Aorta (tissue), 5 donors: ENCODE results near the gene MVB12B. TPM values are rescaled to one million over a fixed set of nuclear protein-coding genes. Genes with fewer than 3 reads are reported as not detected.

Experiments used
- ATAC-seq: fragments of 200-7000 bp; cut with Tn5 transposase; one replicate; pipeline ENCODE4 v1.9.1; 2022; ENCODE audit warnings: moderate library complexity; ENCODE audit not compliant: low FRiP score
- DNase-seq, 2 donors: peaks; one replicate each; pipeline ENCODE4 v3.0.0-alpha.2; 2020
- H3K27ac ChIP-seq, 2 donors: one replicate each; pipeline ENCODE4 v1.5.1; 2013; ENCODE audit warnings: low read length in 2 of 2, mild to moderate bottlenecking in 2 of 2, moderate library complexity in 2 of 2, control low read depth in 1 of 2, inconsistent platforms in 1 of 2, low read depth in 1 of 2
- H3K27me3 ChIP-seq, 2 donors: one replicate each; pipeline ENCODE4 v1.6.1; 2013; ENCODE audit warnings: control low read depth in 1 of 2, low read length in 1 of 2, mild to moderate bottlenecking in 1 of 2, moderate library complexity in 1 of 2; ENCODE audit not compliant: insufficient read depth in 2 of 2, control insufficient read depth in 1 of 2
- H3K36me3 ChIP-seq, 2 donors: one replicate each; pipeline ENCODE4 v1.6.1; 2013; ENCODE audit warnings: control low read depth in 1 of 2, low read length in 1 of 2, mild to moderate bottlenecking in 1 of 2; ENCODE audit not compliant: insufficient read depth in 2 of 2, control insufficient read depth in 1 of 2
- H3K4me1 ChIP-seq, 2 donors: one replicate each; pipeline ENCODE4 v1.6.1; 2013; ENCODE audit warnings: low read length in 2 of 2, control low read depth in 1 of 2, mild to moderate bottlenecking in 1 of 2, moderate library complexity in 1 of 2; ENCODE audit not compliant: insufficient read depth in 2 of 2, control insufficient read depth in 1 of 2
- H3K4me3 ChIP-seq, 2 donors: one replicate each; pipeline ENCODE4 v1.5.1; 2013; ENCODE audit warnings: low read length in 2 of 2, control low read depth in 1 of 2, mild to moderate bottlenecking in 1 of 2
- H3K9me3 ChIP-seq: one replicate; pipeline ENCODE4 v1.6.1; 2013; ENCODE audit warnings: mild to moderate bottlenecking, low read length; ENCODE audit not compliant: control insufficient read depth
- WGBS, 2 donors: extraction: QIAGEN DNeasy Blood & Tissue Kit; methylation state at CpG; one replicate each; pipeline ENCODE4 v1.1.7; 2013; 5-methylcytosine and 5-hydroxymethylcytosine counted together
- intact Hi-C, 2 donors: fragments of 100-400 bp; cut with DNase I; formaldehyde crosslinking; loops; one replicate each; pipeline versions ENCODE4 v1.14.2 to v1.15.0; 2022
- polyA plus RNA-seq, 2 donors: library from polyadenylated mRNA; stranded (reverse); fragments of 200-250 nt; gene quantifications; one replicate each; pipeline ENCODE4 v1.2.3, GENCODE V29; 2013
- total RNA-seq, 2 donors: library from RNA; stranded (reverse); fragmentation: NEBNext Ultra II Directional; extraction: Animal tissue kit (Norgen Biotek cat#: 25700); gene quantifications; one replicate each; pipeline ENCODE4 v1.2.1, GENCODE V29; 2021
- donor health status: healthy with polysubstance abuse.
- donor health status: Bipolar disorder and iron deficiency.
- donor health status: DM: no; HTN: no; CAD: no.
- donor health status: DM: no; HTN: no; CAD: no.
- donor health status: DM: yes; HTN: yes; CAD: no.

Gene MVB12B
- total and polyA plus RNA-seq, 4 donors: 2.0 to 25.5 (median 9.5) TPM

DNA sequence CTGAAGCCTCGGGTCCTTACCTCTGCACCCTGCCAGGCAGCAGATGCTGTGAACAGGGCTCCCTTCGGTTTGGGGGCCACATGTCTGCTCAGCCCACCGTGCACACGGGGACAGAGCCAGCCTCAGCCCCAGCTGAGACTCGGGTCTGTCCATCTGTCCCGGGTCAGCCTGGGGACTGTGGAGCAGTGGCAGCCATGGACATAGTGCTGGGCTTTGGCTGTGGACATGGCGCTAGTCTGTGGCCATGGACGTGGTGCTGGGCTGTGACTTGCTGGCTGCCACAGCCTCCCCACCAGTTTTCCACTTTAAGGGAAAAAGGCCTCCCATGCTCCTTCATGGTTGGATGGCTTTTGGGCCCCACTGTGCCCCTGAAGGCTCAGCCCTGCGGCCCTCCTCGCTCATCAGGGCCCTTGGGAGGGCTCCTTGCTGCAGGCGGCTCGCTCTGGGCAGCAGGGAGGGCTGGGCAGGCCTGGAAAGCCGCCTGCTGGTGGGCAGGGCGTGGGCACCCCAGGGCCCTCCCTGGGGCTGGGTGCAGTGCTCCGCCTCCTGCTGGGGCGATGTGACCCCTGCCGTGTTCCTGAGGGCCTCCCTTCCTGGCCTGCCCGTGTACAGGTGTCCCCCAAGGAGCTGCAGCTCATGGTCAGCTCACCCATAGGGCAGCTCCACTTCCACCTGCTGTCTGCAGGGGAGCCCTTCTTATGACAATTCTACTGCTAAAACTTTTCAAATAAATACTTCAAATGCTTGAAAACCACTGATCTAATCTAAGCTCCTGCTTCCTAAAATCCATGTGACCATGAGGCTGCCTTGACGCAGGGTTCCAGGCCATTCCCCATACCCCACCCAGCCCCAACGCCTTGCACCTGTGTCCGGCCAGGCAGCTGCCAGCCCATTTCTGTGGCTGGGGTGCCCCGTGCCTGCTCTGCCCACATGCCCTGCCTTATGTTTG, 175.0 kb downstream of the MVB12B start:
- peaks cover 0 to 5% of the 10 kb centered on the region in 2 donors for H3K36me3 ChIP-seq
- no peak overlapping the region for H3K27ac ChIP-seq
- no peaks in the 10 kb centered on the region for H3K9me3 ChIP-seq
- no peak for ATAC-seq
- peak in 1 of 2 donors; percentile 44 for DNase-seq
- intact Hi-C loops: loop anchor here in 1 of 2 donors (1.0 to 10.0 kb wide), 2 partner anchors 57 to 283 kb away; no protein-coding TSS in a partner anchor
- WGBS, 2 donors: 91 to 93% methylated on average over 21 to 22 of the region's 22 CpGs
- no peaks in the 10 kb centered on the region for H3K27me3 ChIP-seq
- no peak overlapping the region for H3K4me3 ChIP-seq
- no peaks in the 10 kb centered on the region for H3K4me1 ChIP-seq

- WGBS, 2 donors: 93 to 95% methylated on average over 31 to 34 of the region's 34 CpGs
- intact Hi-C loops: loop anchor here in 1 of 2 donors (10.0 kb wide), 1 partner anchor 282 kb away; no protein-coding TSS in a partner anchor
- no peak for ATAC-seq
Observed at GRCh38 chr9:126502417-126503332, 176.0 kb downstream of the MVB12B start.

GRCh38 chr9:126503333-126504085, 176.9 kb downstream of the MVB12B start:
- DNase-seq (peak; percentile 40 to 55), ATAC-seq (no peak)
- peaks cover 0 to 5% of the 10 kb centered on the region in 2 donors for H3K36me3 ChIP-seq
- no peaks in the 10 kb centered on the region for H3K9me3 ChIP-seq
- no peaks in the 10 kb centered on the region for H3K27me3 ChIP-seq
- no peaks in the 10 kb centered on the region for H3K4me1 ChIP-seq
- H3K27ac ChIP-seq: no peak overlapping the region
- WGBS, 2 donors: 93% methylated on average over 26 to 28 of the region's 28 CpGs
- intact Hi-C loops: loop anchor here in 1 of 2 donors (10.0 kb wide), 1 partner anchor 281 kb away; no protein-coding TSS in a partner anchor
- H3K4me3 ChIP-seq: no peak overlapping the region

More at GRCh38 chr9:126502417-126503332, 176.0 kb downstream of the MVB12B start:
- Histone ChIP-seq H3K4me1 (no peaks in the 10 kb centered on the region), H3K4me3 (no peak overlapping the region), H3K9me3 (no peaks in the 10 kb centered on the region), H3K27ac (no peak overlapping the region), H3K36me3 (peaks cover 0 to 5% of the 10 kb centered on the region in 2 donors), H3K27me3 (no peaks in the 10 kb centered on the region)
- peak; percentile 44 to 70 for DNase-seq

DNA sequence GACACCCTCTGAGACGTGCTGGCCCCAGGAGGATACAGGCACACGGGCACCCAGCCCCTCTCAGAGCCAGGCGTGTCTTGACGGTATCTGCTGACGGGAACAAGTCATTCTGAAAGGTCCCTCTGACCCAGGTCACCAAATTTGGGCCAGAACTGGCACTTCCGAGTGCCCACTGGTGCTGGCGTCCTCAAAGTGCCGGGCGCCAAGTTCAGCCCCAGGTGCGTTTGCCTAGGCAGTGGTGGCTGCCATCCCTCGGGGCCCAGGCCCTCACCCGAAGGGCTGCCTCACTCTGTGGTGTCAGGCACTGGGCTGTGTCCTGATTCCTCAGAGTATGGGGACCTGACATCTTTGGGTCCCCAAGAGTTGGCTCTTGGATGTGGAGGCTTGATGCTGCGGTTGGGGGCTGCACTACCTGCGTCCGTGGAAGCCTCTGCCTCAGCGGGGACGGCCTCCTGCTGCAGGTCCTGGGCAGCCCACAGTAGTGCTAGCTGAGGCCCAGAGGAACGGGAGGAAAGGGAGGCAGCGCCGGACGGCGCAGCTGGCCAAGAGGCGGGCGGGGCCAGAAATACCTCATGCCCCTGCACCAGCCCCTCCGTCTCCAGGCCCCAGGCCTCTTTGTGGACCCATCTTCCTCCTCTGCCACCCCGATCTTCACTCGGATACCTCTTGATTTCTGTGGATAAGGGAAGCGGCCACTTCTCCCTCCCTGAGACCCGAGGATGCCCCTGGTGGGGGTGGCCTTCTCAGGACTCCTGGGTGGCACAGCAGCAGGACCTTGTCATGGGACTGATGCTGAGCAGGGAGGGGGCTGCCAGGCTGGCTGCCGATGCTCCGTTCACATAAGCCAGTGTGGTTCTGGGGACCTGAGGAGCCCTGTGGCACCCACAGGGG, 177.7 kb downstream of the MVB12B start:
- 95 to 96% methylated on average over 30 to 31 of the region's 31 CpGs for WGBS, 2 donors

DNA sequence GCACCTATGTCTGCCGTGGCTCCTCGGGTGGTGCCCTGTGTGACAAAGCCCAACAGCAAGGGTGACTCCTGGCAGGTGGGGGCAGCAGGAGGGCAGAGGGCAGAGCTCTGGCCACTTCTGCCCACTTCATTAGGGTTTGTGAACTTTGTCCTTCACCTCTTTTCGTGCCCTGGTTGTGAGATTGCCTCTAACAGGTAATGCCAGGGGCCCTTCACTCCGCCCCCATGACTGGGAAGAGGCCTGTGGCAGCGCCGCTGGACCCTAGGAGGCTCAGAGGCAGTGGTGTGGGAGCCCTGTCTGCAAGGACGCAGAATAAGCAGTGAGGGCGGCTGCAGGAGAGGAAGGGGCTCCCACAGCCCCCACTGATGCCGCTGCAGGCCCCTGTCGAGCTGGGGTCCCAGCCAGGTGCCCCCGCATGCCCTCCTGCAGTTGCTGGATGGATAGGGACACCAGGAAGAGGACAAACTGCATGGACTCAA, 178.4 kb downstream of the MVB12B start:
- peak in 1 of 2 donors; percentile 61 for DNase-seq
- Histone ChIP-seq H3K4me1 (no peaks in the 10 kb centered on the region), H3K27me3 (no peaks in the 10 kb centered on the region), H3K27ac (no peak overlapping the region), H3K36me3 (peaks cover 0 to 5% of the 10 kb centered on the region in 2 donors), H3K9me3 (no peaks in the 10 kb centered on the region), H3K4me3 (no peak overlapping the region)
- ATAC-seq: no peak
- WGBS, 2 donors: 94 to 95% methylated on average over 11 of the region's 11 CpGs
- intact Hi-C loops: loop anchor here in 1 of 2 donors (10.0 kb wide), 1 partner anchor 280 kb away; no protein-coding TSS in a partner anchor

More for the DNA sequence above, 177.7 kb downstream of the MVB12B start:
- no peak overlapping the region for H3K27ac ChIP-seq
- H3K27me3 ChIP-seq: no peaks in the 10 kb centered on the region
- no peaks in the 10 kb centered on the region for H3K4me1 ChIP-seq
- no peak overlapping the region for H3K4me3 ChIP-seq
- peak; percentile 26 to 64 for DNase-seq
- ATAC-seq: no peak
- no peaks in the 10 kb centered on the region for H3K9me3 ChIP-seq
- intact Hi-C loops: loop anchor here in 1 of 2 donors (10.0 kb wide), 1 partner anchor 280 kb away; no protein-coding TSS in a partner anchor
- peaks cover 0 to 5% of the 10 kb centered on the region in 2 donors for H3K36me3 ChIP-seq

DNA sequence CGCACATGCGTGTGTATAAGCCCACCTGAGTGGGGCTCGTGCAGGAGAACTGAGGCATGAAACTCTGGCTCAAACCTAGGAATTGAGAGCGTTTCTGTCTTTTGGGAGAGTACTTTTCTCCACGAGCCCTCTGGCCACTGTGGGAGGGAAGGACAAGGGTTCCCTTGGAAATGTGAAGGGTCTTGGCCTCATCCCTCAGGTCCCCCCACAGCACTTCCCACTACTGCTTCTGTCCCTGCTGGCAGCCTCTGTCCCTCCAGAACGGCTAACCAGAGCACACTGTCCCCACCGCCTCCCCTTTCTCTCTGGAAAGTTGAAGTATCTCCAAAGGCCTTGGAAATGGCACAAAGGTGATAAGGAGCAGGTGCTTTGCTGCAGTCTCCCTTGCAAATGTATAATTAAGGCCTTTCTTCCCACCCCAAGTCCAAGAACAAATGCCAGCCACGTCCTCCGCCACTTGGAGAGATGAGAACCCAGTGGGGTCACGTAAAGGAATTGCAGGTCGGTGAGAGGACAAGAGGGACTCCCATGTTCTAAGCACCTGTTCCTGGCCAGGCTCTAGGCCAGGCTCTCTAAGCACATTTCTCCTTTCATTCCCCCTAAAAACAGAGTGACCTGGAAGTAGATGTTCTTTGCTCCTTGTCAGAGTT, 179.2 kb downstream of the MVB12B start:
- Histone ChIP-seq H3K4me1 (no peaks in the 10 kb centered on the region), H3K4me3 (no peak overlapping the region), H3K27ac (no peak overlapping the region), H3K36me3 (peaks cover 0 to 5% of the 10 kb centered on the region in 2 donors), H3K9me3 (no peaks in the 10 kb centered on the region), H3K27me3 (no peaks in the 10 kb centered on the region)
- WGBS, 2 donors: 86 to 90% methylated on average over 11 of the region's 11 CpGs
- DNase-seq: peak in 1 of 2 donors; percentile 25
- ATAC-seq: no peak
- intact Hi-C loops: loop anchor here in 1 of 2 donors (10.0 kb wide), 1 partner anchor 279 kb away; no protein-coding TSS in a partner anchor
